Neural progenitor cell (in vitro differentiated cells): Measurements from ENCODE around the gene ROMO1. TPM values are rescaled to one million over a fixed set of nuclear protein-coding genes. Genes with fewer than 3 reads are reported as not detected.

Experiments
- DNase-seq: peaks from one replicate; pipeline ENCODE4 v3.0.0-alpha.2; 2016; ENCODE audit warnings: low spot score
- H2AFZ ChIP-seq: fragments of 200-600 bp; sonication (generic); replicated peaks from 2 replicates; pipeline ENCODE4 v1.6.1; 2016; ENCODE audit warnings: antibody characterized with exemption
- H3F3A ChIP-seq: fragments of 200-600 bp; sonication (generic); 2 replicates; pipeline ENCODE4 v1.6.1; 2016; ENCODE audit warnings: antibody characterized with exemption, low read depth
- H3K27ac ChIP-seq: fragments of 200-600 bp; sonication (generic); 2 replicates; pipeline ENCODE4 v1.5.1; 2016; ENCODE audit warnings: mild to moderate bottlenecking
- H3K27me3 ChIP-seq: fragments of 200-600 bp; sonication (generic); 2 replicates; pipeline ENCODE4 v1.6.1; 2016; ENCODE audit warnings: mild to moderate bottlenecking, moderate library complexity
- H3K36me3 ChIP-seq: fragments of 200-600 bp; sonication (generic); 2 replicates; pipeline ENCODE4 v1.5.1; 2016
- H3K4me1 ChIP-seq: fragments of 200-600 bp; sonication (generic); 2 replicates; pipeline ENCODE4 v1.6.1; 2016; ENCODE audit warnings: mixed run types
- H3K4me2 ChIP-seq: fragments of 200-600 bp; sonication (generic); 2 replicates; pipeline ENCODE4 v1.6.1; 2016
- H3K4me3 ChIP-seq: fragments of 200-600 bp; sonication (generic); 2 replicates; pipeline ENCODE4 v1.5.1; 2016
- H3K79me2 ChIP-seq: fragments of 200-600 bp; sonication (generic); 2 replicates; pipeline ENCODE4 v1.6.1; 2016; ENCODE audit warnings: low read depth
- H3K9ac ChIP-seq: fragments of 200-600 bp; sonication (generic); 2 replicates; pipeline ENCODE4 v1.6.1; 2016
- H3K9me3 ChIP-seq: fragments of 200-600 bp; sonication (generic); 2 replicates; pipeline ENCODE4 v1.5.1; 2016; ENCODE audit warnings: low read depth
- H4K20me1 ChIP-seq: fragments of 200-600 bp; sonication (generic); 2 replicates; pipeline ENCODE4 v1.6.1; 2016; ENCODE audit warnings: low read depth
- H3K27ac Mint-ChIP-seq: 3 replicates; pipeline ENCODE4 v1.8.0; 2021; ENCODE audit warnings: mixed read lengths
- H3K27me3 Mint-ChIP-seq: 2 replicates; pipeline ENCODE4 v1.8.0; 2022; ENCODE audit warnings: low read depth, mild to moderate bottlenecking, inconsistent platforms, moderate library complexity, mixed read lengths; ENCODE audit not compliant: insufficient read depth
- H3K36me3 Mint-ChIP-seq: 3 replicates; pipeline ENCODE4 v1.8.0; 2021; ENCODE audit warnings: mixed read lengths
- H3K4me1 Mint-ChIP-seq: 3 replicates; pipeline ENCODE4 v1.8.0; 2021; ENCODE audit warnings: mixed read lengths
- H3K4me3 Mint-ChIP-seq: 3 replicates; pipeline ENCODE4 v1.8.0; 2021; ENCODE audit warnings: mild to moderate bottlenecking, moderate library complexity, mixed read lengths
- H3K9me3 Mint-ChIP-seq: 3 replicates; pipeline ENCODE4 v1.8.0; 2020; ENCODE audit warnings: mixed read lengths
- CTCF ChIP-seq: fragments of 200-600 bp; sonication (generic); IDR thresholded peaks from 2 replicates; pipeline ENCODE4 v1.5.1; 2017; ENCODE audit warnings: antibody characterized with exemption, mild to moderate bottlenecking
- EZH2 ChIP-seq: fragments of 200-600 bp; sonication (generic); IDR thresholded peaks from 2 replicates; pipeline ENCODE4 v1.6.1; 2017; ENCODE audit warnings: antibody characterized with exemption, mild to moderate bottlenecking, moderate library complexity
- EZH2phosphoT487 ChIP-seq: fragments of 200-600 bp; sonication (generic); IDR thresholded peaks from 2 replicates; pipeline ENCODE4 v1.6.1; 2017; ENCODE audit warnings: antibody characterized with exemption
- total RNA-seq: library from RNA; depleted of rRNA; stranded (reverse); fragments of >200 nt; gene quantifications from 2 replicates; pipeline ENCODE4 v1.2.3, GENCODE V29; 2015; ENCODE audit warnings: low replicate concordance

ROMO1 gene
- total RNA-seq, 1 donor from 2014 or later: 135 TPM

- H3K27me3 Mint-ChIP-seq: no peaks in the 10 kb centered on the region
- Histone ChIP-seq H3K9ac (no peak overlapping the region), H3K27me3 (no peaks in the 10 kb centered on the region), H2AFZ (no peak overlapping the region), H3K4me3 (no peak overlapping the region), H3K4me1 (no peaks in the 10 kb centered on the region), H3K36me3 (peaks cover 23% of the 10 kb centered on the region), H3K4me2 (no peak overlapping the region), H4K20me1 (peaks cover 100% of the 10 kb centered on the region), H3K9me3 (no peaks in the 10 kb centered on the region), H3K79me2 (peaks cover 100% of the 10 kb centered on the region), H3F3A (peaks cover 8% of the 10 kb centered on the region), H3K27ac (no peak overlapping the region)
- no peak overlapping the region for H3K4me3 Mint-ChIP-seq
- no peak overlapping the region for H3K27ac Mint-ChIP-seq
- DNase-seq: no peak
- H3K36me3 Mint-ChIP-seq: peaks cover 36% of the 10 kb centered on the region
- no peaks in the 10 kb centered on the region for H3K4me1 Mint-ChIP-seq
- peaks cover 13% of the 10 kb centered on the region for H3K9me3 Mint-ChIP-seq
- TF ChIP-seq EZH2 (no peak), CTCF (no peak), EZH2phosphoT487 (no peak)
Measured at GRCh38 chr20:35654415-35654814, 44.8 kb upstream of the ROMO1 start.

- peaks cover 100% of the 10 kb centered on the region for H4K20me1 ChIP-seq
- peaks cover 15% of the 10 kb centered on the region for H3K4me1 ChIP-seq
- no peak overlapping the region for H3K27ac ChIP-seq
- H3K27me3 Mint-ChIP-seq: no peaks in the 10 kb centered on the region
- TF ChIP-seq EZH2phosphoT487 (no peak), EZH2 (no peak), CTCF (no peak)
- H3K4me2 ChIP-seq: no peak overlapping the region
- no peaks in the 10 kb centered on the region for H3F3A ChIP-seq
- no peaks in the 10 kb centered on the region for H3K27me3 ChIP-seq
- DNase-seq: no peak
- H3K36me3 Mint-ChIP-seq: peaks cover 34% of the 10 kb centered on the region
- H3K9me3 Mint-ChIP-seq: peaks cover 21% of the 10 kb centered on the region
- H3K4me1 Mint-ChIP-seq: peaks cover 10% of the 10 kb centered on the region
- H3K4me3 ChIP-seq: no peak overlapping the region
- H3K79me2 ChIP-seq: peaks cover 100% of the 10 kb centered on the region
- H3K4me3 Mint-ChIP-seq: no peak overlapping the region
- peaks cover 13% of the 10 kb centered on the region for H3K36me3 ChIP-seq
- no peak overlapping the region for H3K27ac Mint-ChIP-seq
- H3K9me3 ChIP-seq: no peaks in the 10 kb centered on the region
- no peak overlapping the region for H2AFZ ChIP-seq
- H3K9ac ChIP-seq: no peak overlapping the region
Measured at GRCh38 chr20:35657271-35657670, 41.9 kb upstream of the ROMO1 start.

- Histone ChIP-seq H3K9me3 (no peaks in the 10 kb centered on the region), H4K20me1 (peaks cover 90% of the 10 kb centered on the region), H3K4me2 (peak overlapping the region; percentile 98), H3K36me3 (peaks cover under 1% of the 10 kb centered on the region), H3K9ac (no peak overlapping the region), H3K27me3 (no peaks in the 10 kb centered on the region), H2AFZ (no peak overlapping the region), H3K27ac (no peak overlapping the region), H3K79me2 (peaks cover 94% of the 10 kb centered on the region), H3K4me1 (peaks cover 26% of the 10 kb centered on the region), H3F3A (peaks cover 10% of the 10 kb centered on the region), H3K4me3 (no peak overlapping the region)
- Mint-ChIP-seq H3K9me3 (peaks cover 21% of the 10 kb centered on the region), H3K4me1 (peaks cover 25% of the 10 kb centered on the region), H3K36me3 (peaks cover 36% of the 10 kb centered on the region), H3K4me3 (no peak overlapping the region), H3K27ac (no peak overlapping the region), H3K27me3 (peaks cover 5% of the 10 kb centered on the region)
- DNase-seq: no peak
- TF ChIP-seq CTCF (no peak), EZH2phosphoT487 (no peak), EZH2 (no peak)
Measured at GRCh38 chr20:35660122-35660937, 38.9 kb upstream of the ROMO1 start.
